K562 (cell line): ENCODE data around the gene LIPI.

ENCODE experiments used
- PRPF4 ChIP-seq: fragments of 200-400 bp; formaldehyde crosslinking; IDR thresholded peaks from one replicate; pipeline ENCODE4 v1.6.1; 2017; ENCODE audit warnings: low read length, low read depth, mild to moderate bottlenecking; ENCODE audit not compliant: insufficient read depth, poor library complexity, severe bottlenecking
- RBM22 ChIP-seq: fragments of 200-400 bp; formaldehyde crosslinking; IDR thresholded peaks from 2 replicates; pipeline ENCODE4 v1.6.1; 2018; ENCODE audit warnings: low read length, low read depth; ENCODE audit not compliant: poor library complexity, severe bottlenecking

GRCh38 chr21:14215971-14216641 is 5.4 kb upstream of the LIPI start, which contains the start of gene RBM11:
- TF ChIP-seq PRPF4 (no peak), RBM22 (no peak)
